Natural killer cell (primary cell): Measurements from ENCODE around the gene ANKRD28. TPM values are rescaled to one million over a fixed set of nuclear protein-coding genes. Genes with fewer than 3 reads are reported as not detected.

Experiments
- ATAC-seq, 3 donors: fragments of 150-1000 bp in 2 of 3; fragments of 200-7000 bp in 1 of 3; cut with Tn5 transposase; 1 replicate in 1 of 3; 2 replicates in 2 of 3; pipeline ENCODE4 v1.10.0; 2021; ENCODE audit warnings: mild to moderate bottlenecking in 2 of 3, moderate library complexity in 2 of 3
- DNase-seq, 2 donors: peaks; one replicate each; pipeline versions ENCODE4 v3.0.0 to v3.0.0-alpha.2; 2013 to 2021; ENCODE audit warnings: mixed read lengths in 1 of 2
- H3K27ac ChIP-seq: one replicate; pipeline ENCODE4 v1.5.1; 2013; ENCODE audit warnings: mild to moderate bottlenecking, low read length
- H3K27me3 ChIP-seq: one replicate; pipeline ENCODE4 v1.6.1; 2013; ENCODE audit warnings: low read length; ENCODE audit not compliant: control insufficient read depth, insufficient read depth
- H3K36me3 ChIP-seq: one replicate; pipeline ENCODE4 v1.6.1; 2013; ENCODE audit warnings: low read length; ENCODE audit not compliant: control insufficient read depth, insufficient read depth
- H3K4me1 ChIP-seq: one replicate; pipeline ENCODE4 v1.6.1; 2013; ENCODE audit warnings: low read length; ENCODE audit not compliant: control insufficient read depth, insufficient read depth
- H3K4me3 ChIP-seq: one replicate; pipeline ENCODE4 v1.5.1; 2013; ENCODE audit warnings: low read length
- H3K9me3 ChIP-seq: one replicate; pipeline ENCODE4 v1.6.1; 2013; ENCODE audit warnings: low read length; ENCODE audit not compliant: control insufficient read depth, insufficient read depth
- H3K27ac Mint-ChIP-seq, 2 donors: one replicate each; pipeline ENCODE4 v1.8.0; 2022; ENCODE audit warnings: mild to moderate bottlenecking in 2 of 2, mixed read lengths in 2 of 2, moderate library complexity in 1 of 2
- H3K27me3 Mint-ChIP-seq, 2 donors: one replicate each; pipeline ENCODE4 v1.8.0; 2022; ENCODE audit warnings: low read depth in 2 of 2, mixed read lengths in 2 of 2
- H3K36me3 Mint-ChIP-seq: one replicate; pipeline ENCODE4 v1.8.0; 2022; ENCODE audit warnings: mixed read lengths
- H3K4me1 Mint-ChIP-seq, 2 donors: one replicate each; pipeline ENCODE4 v1.8.0; 2022; ENCODE audit warnings: mixed read lengths in 2 of 2
- H3K4me3 Mint-ChIP-seq: one replicate; pipeline ENCODE4 v1.8.0; 2022; ENCODE audit warnings: mild to moderate bottlenecking, moderate library complexity, mixed read lengths
- H3K9me3 Mint-ChIP-seq, 2 donors: one replicate each; pipeline ENCODE4 v1.8.0; 2022; ENCODE audit warnings: mixed read lengths in 2 of 2
- CTCF ChIP-seq: fragments of 200-600 bp; IDR thresholded peaks from one replicate; pipeline ENCODE4 v1.8.0; 2022; ENCODE audit warnings: antibody characterized with exemption
- WGBS: methylation state at CpG from one replicate; pipeline ENCODE4 v1.1.7; 2013; ENCODE audit warnings: missing lambda C conversion rate; ENCODE audit not compliant: insufficient coverage; 5-methylcytosine and 5-hydroxymethylcytosine counted together
- intact Hi-C: fragments of 100-400 bp; cut with micrococcal nuclease; formaldehyde crosslinking; loops from one replicate; pipeline ENCODE4 v1.14.2; 2022
- total RNA-seq, 4 donors: library from RNA; stranded (reverse); fragments of 120-200 nt in 1 of 4; gene quantifications; one replicate each; pipeline versions ENCODE4 v1.2.3 to v1.2.4, GENCODE V29; 2013 to 2022

The ANKRD28 gene
- total RNA-seq, 3 donors from 2014 or later (not counting 1 experiment from before 2014, with no cell fraction given), result 58.0 to 99.7 (median 91.7) TPM

- no peaks in the 10 kb centered on the region for H3K9me3 Mint-ChIP-seq
- peaks cover 10 to 13% of the 10 kb centered on the region in 2 donors for H3K4me1 Mint-ChIP-seq
- H3K4me3 Mint-ChIP-seq, result no peak overlapping the region
- intact Hi-C loops, result no loop called here
- TF ChIP-seq CTCF, result no peak
- DNase-seq (no peak), ATAC-seq (peak in 2 of 3 donors; percentile 37 to 58)
- Histone ChIP-seq H3K4me1 (no peaks in the 10 kb centered on the region), H3K27me3 (no peaks in the 10 kb centered on the region), H3K36me3 (peaks cover 39% of the 10 kb centered on the region), H3K27ac (no peak overlapping the region), H3K4me3 (no peak overlapping the region), H3K9me3 (no peaks in the 10 kb centered on the region)
- peak overlapping the region; percentile 8 to 35 for H3K27ac Mint-ChIP-seq
- H3K36me3 Mint-ChIP-seq, result peaks cover 10% of the 10 kb centered on the region
- no peaks in the 10 kb centered on the region for H3K27me3 Mint-ChIP-seq
- 54% methylated on average over 1 of the region's 1 CpG for WGBS
Measured at GRCh38 chr3:15708882-15709677, 88.7 kb downstream of the ANKRD28 start.

- TF ChIP-seq CTCF, result no peak
- peaks cover 41% of the 10 kb centered on the region for H3K36me3 ChIP-seq
- no peaks in the 10 kb centered on the region for H3K9me3 ChIP-seq
- ATAC-seq (no peak), DNase-seq (no peak)
- Mint-ChIP-seq H3K4me1 (peaks cover 10 to 13% of the 10 kb centered on the region in 2 donors), H3K9me3 (no peaks in the 10 kb centered on the region), H3K4me3 (no peak overlapping the region), H3K27me3 (no peaks in the 10 kb centered on the region), H3K36me3 (peaks cover 10% of the 10 kb centered on the region), H3K27ac (peak overlapping the region in 1 of 2 donors; percentile 15)
- WGBS, result 89% methylated on average over 1 of the region's 1 CpG
- H3K27ac ChIP-seq, result no peak overlapping the region
- no peaks in the 10 kb centered on the region for H3K4me1 ChIP-seq
- H3K27me3 ChIP-seq, result no peaks in the 10 kb centered on the region
- intact Hi-C loops, result no loop called here
- H3K4me3 ChIP-seq, result no peak overlapping the region
Measured at GRCh38 chr3:15707779-15708178, 90.0 kb downstream of the ANKRD28 start.

GRCh38 chr3:15703346-15703745, 94.4 kb downstream of the ANKRD28 start:
- intact Hi-C loops, result no loop called here
- H3K27me3 ChIP-seq, result no peaks in the 10 kb centered on the region
- H3K27ac Mint-ChIP-seq, result no peak overlapping the region
- no peaks in the 10 kb centered on the region for H3K4me1 ChIP-seq
- ATAC-seq (no peak), DNase-seq (no peak)
- H3K9me3 Mint-ChIP-seq, result no peaks in the 10 kb centered on the region
- no peaks in the 10 kb centered on the region for H3K9me3 ChIP-seq
- no peak for TF ChIP-seq CTCF
- peaks cover 10% of the 10 kb centered on the region for H3K36me3 Mint-ChIP-seq
- H3K27me3 Mint-ChIP-seq, result no peaks in the 10 kb centered on the region
- H3K4me3 Mint-ChIP-seq, result no peak overlapping the region
- no peak overlapping the region for H3K4me3 ChIP-seq
- H3K36me3 ChIP-seq, result peaks cover 17% of the 10 kb centered on the region
- WGBS, result 100% methylated on average over 2 of the region's 2 CpGs
- H3K4me1 Mint-ChIP-seq, result no peaks in the 10 kb centered on the region
- no peak overlapping the region for H3K27ac ChIP-seq
